HUES6 (cell line): ENCODE results near the gene LRCH2.

ENCODE experiments used
- H3K27ac ChIP-seq: 2 replicates; pipeline ENCODE4 v1.7.0; 2013; ENCODE audit warnings: low read depth, mild to moderate bottlenecking, low read length, inconsistent platforms
- H3K27me3 ChIP-seq: 2 replicates; pipeline ENCODE4 v1.6.1; 2013; ENCODE audit warnings: low read length; ENCODE audit not compliant: control insufficient read depth, insufficient read depth
- H3K36me3 ChIP-seq: 2 replicates; pipeline ENCODE4 v1.6.1; 2013; ENCODE audit warnings: low read length; ENCODE audit not compliant: control insufficient read depth, insufficient read depth
- H3K4me1 ChIP-seq: 2 replicates; pipeline ENCODE4 v1.6.1; 2013; ENCODE audit warnings: low read length; ENCODE audit not compliant: control insufficient read depth, insufficient read depth
- H3K4me3 ChIP-seq: 2 replicates; pipeline ENCODE4 v1.5.1; 2013; ENCODE audit warnings: low read depth, low read length
- H3K9ac ChIP-seq: one replicate; pipeline ENCODE4 v1.6.1; 2013; ENCODE audit warnings: mild to moderate bottlenecking, low read length
- H3K9me3 ChIP-seq: 2 replicates; pipeline ENCODE4 v1.6.1; 2013; ENCODE audit warnings: low read depth, low read length; ENCODE audit not compliant: control insufficient read depth, insufficient read depth

Gene LRCH2

GRCh38 chrX:115173181-115173580, 60.7 kb downstream of the LRCH2 start:
- no peak overlapping the region for H3K27ac ChIP-seq
- no peak overlapping the region for H3K9ac ChIP-seq
- peaks cover 13% of the 10 kb centered on the region for H3K4me1 ChIP-seq
- H3K4me3 ChIP-seq: no peak overlapping the region
- no peaks in the 10 kb centered on the region for H3K9me3 ChIP-seq
- no peaks in the 10 kb centered on the region for H3K36me3 ChIP-seq
- peaks cover 51% of the 10 kb centered on the region for H3K27me3 ChIP-seq

- no peaks in the 10 kb centered on the region for H3K4me1 ChIP-seq
- H3K4me3 ChIP-seq: no peak overlapping the region
- no peak overlapping the region for H3K27ac ChIP-seq
- H3K9ac ChIP-seq: no peak overlapping the region
- H3K36me3 ChIP-seq: no peaks in the 10 kb centered on the region; the same call in 1 of the 2 replicates
- H3K27me3 ChIP-seq: no peaks in the 10 kb centered on the region; the same call in 1 of the 2 replicates
- H3K9me3 ChIP-seq: peaks cover 3% of the 10 kb centered on the region; the same call in 1 of the 2 replicates
Observed at GRCh38 chrX:115147220-115147619, 86.7 kb downstream of the LRCH2 start.

- Histone ChIP-seq H3K27me3 (no peaks in the 10 kb centered on the region; the same call in 1 of the 2 replicates), H3K4me1 (peaks cover 6% of the 10 kb centered on the region; the same call in 1 of the 2 replicates), H3K9me3 (peaks cover 8% of the 10 kb centered on the region; the same call in 1 of the 2 replicates), H3K9ac (no peak overlapping the region), H3K27ac (no peak overlapping the region), H3K36me3 (peaks cover 7% of the 10 kb centered on the region), H3K4me3 (no peak overlapping the region)
Observed at GRCh38 chrX:115142057-115142456, 91.8 kb downstream of the LRCH2 start.

GRCh38 chrX:115138040-115138439, 95.9 kb downstream of the LRCH2 start:
- 0 out of 2 replicates have a peak, but pooled peaks cover 5% of the 10 kb centered on the region for H3K9me3 ChIP-seq
- no peak overlapping the region for H3K9ac ChIP-seq
- no peak overlapping the region for H3K4me3 ChIP-seq

GRCh38 chrX:115134382-115134781, 99.5 kb downstream of the LRCH2 start:
- Histone ChIP-seq H3K4me1 (peaks cover 6% of the 10 kb centered on the region; the same call in 1 of the 2 replicates), H3K36me3 (no peaks in the 10 kb centered on the region), H3K27ac (no peak overlapping the region), H3K27me3 (peaks cover 10% of the 10 kb centered on the region; the same call in 1 of the 2 replicates), H3K9ac (no peak overlapping the region), H3K4me3 (no peak overlapping the region), H3K9me3 (no peaks in the 10 kb centered on the region)

More at GRCh38 chrX:115138040-115138439, 95.9 kb downstream of the LRCH2 start:
- Histone ChIP-seq H3K4me1 (peaks cover 6% of the 10 kb centered on the region; the same call in 1 of the 2 replicates), H3K27ac (no peak overlapping the region), H3K27me3 (peaks cover 10% of the 10 kb centered on the region; the same call in 1 of the 2 replicates), H3K36me3 (peaks cover 7% of the 10 kb centered on the region)

GRCh38 chrX:115112411-115112810, 121.5 kb downstream of the LRCH2 start:
- H3K36me3 ChIP-seq: no peaks in the 10 kb centered on the region
- no peak overlapping the region for H3K4me3 ChIP-seq

GRCh38 chrX:115098897-115099296, 135.0 kb downstream of the LRCH2 start:
- Histone ChIP-seq H3K27ac (no peak overlapping the region), H3K9me3 (0 out of 2 replicates have a peak, but pooled peaks cover 2% of the 10 kb centered on the region), H3K4me1 (no peaks in the 10 kb centered on the region)

More at GRCh38 chrX:115112411-115112810, 121.5 kb downstream of the LRCH2 start:
- no peaks in the 10 kb centered on the region for H3K9me3 ChIP-seq
- no peak overlapping the region for H3K9ac ChIP-seq
- no peaks in the 10 kb centered on the region; the same call in 1 of the 2 replicates for H3K27me3 ChIP-seq
- H3K4me1 ChIP-seq: peaks cover 7% of the 10 kb centered on the region
- H3K27ac ChIP-seq: no peak overlapping the region

GRCh38 chrX:115093191-115093590, 140.7 kb downstream of the LRCH2 start:
- Histone ChIP-seq H3K27ac (no peak overlapping the region), H3K4me3 (no peak overlapping the region), H3K27me3 (no peaks in the 10 kb centered on the region; the same call in 1 of the 2 replicates), H3K4me1 (no peaks in the 10 kb centered on the region), H3K9me3 (0 out of 2 replicates have a peak, but pooled peaks cover 2% of the 10 kb centered on the region), H3K36me3 (no peaks in the 10 kb centered on the region), H3K9ac (no peak overlapping the region)

More at GRCh38 chrX:115098897-115099296, 135.0 kb downstream of the LRCH2 start:
- Histone ChIP-seq H3K9ac (no peak overlapping the region), H3K4me3 (no peak overlapping the region), H3K36me3 (no peaks in the 10 kb centered on the region), H3K27me3 (no peaks in the 10 kb centered on the region; the same call in 1 of the 2 replicates)

GRCh38 chrX:115089419-115089818, 144.5 kb downstream of the LRCH2 start:
- H3K27ac ChIP-seq: no peak overlapping the region
- no peak overlapping the region for H3K9ac ChIP-seq
- peaks cover 7% of the 10 kb centered on the region; the same call in 1 of the 2 replicates for H3K9me3 ChIP-seq
- no peak overlapping the region for H3K4me3 ChIP-seq
- no peaks in the 10 kb centered on the region for H3K36me3 ChIP-seq
- no peaks in the 10 kb centered on the region for H3K4me1 ChIP-seq
- no peaks in the 10 kb centered on the region; the same call in 1 of the 2 replicates for H3K27me3 ChIP-seq

GRCh38 chrX:115068896-115069295, 165.0 kb downstream of the LRCH2 start:
- H3K4me3 ChIP-seq: no peak overlapping the region
- H3K27me3 ChIP-seq: peaks cover 27% of the 10 kb centered on the region; the same call in 1 of the 2 replicates
- no peak overlapping the region for H3K27ac ChIP-seq
- H3K4me1 ChIP-seq: no peaks in the 10 kb centered on the region
- no peaks in the 10 kb centered on the region for H3K36me3 ChIP-seq
- H3K9ac ChIP-seq: no peak overlapping the region
- no peaks in the 10 kb centered on the region for H3K9me3 ChIP-seq

GRCh38 chrX:115067812-115068211, 166.1 kb downstream of the LRCH2 start:
- Histone ChIP-seq H3K27me3 (peaks cover 27% of the 10 kb centered on the region; the same call in 1 of the 2 replicates), H3K4me3 (no peak overlapping the region), H3K9ac (no peak overlapping the region), H3K36me3 (no peaks in the 10 kb centered on the region), H3K4me1 (no peaks in the 10 kb centered on the region), H3K9me3 (0 out of 2 replicates have a peak, but pooled peaks cover 1% of the 10 kb centered on the region), H3K27ac (no peak overlapping the region)
